ENCODE measurements around the gene KCNK4.

DNA sequence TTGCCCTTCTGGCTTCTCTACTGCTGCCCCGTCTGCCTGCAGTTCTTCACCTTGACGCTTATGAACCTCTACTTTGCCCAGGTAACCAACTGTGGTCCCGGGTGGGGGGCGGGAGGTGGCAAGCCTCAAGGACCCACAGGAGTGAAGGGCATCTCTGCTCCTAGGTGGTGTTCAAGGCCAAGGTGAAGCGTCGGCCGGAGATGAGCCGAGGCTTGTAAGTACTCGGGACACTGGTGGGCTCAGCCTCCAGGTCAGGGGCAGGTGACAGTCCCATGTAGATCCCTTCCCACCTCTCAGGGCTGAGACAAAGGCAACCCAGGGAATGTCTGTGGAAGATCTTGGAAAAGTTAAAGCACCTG is 4.3 kb upstream of the KCNK4 start:
- TF ChIP-seq, protein P1, sequence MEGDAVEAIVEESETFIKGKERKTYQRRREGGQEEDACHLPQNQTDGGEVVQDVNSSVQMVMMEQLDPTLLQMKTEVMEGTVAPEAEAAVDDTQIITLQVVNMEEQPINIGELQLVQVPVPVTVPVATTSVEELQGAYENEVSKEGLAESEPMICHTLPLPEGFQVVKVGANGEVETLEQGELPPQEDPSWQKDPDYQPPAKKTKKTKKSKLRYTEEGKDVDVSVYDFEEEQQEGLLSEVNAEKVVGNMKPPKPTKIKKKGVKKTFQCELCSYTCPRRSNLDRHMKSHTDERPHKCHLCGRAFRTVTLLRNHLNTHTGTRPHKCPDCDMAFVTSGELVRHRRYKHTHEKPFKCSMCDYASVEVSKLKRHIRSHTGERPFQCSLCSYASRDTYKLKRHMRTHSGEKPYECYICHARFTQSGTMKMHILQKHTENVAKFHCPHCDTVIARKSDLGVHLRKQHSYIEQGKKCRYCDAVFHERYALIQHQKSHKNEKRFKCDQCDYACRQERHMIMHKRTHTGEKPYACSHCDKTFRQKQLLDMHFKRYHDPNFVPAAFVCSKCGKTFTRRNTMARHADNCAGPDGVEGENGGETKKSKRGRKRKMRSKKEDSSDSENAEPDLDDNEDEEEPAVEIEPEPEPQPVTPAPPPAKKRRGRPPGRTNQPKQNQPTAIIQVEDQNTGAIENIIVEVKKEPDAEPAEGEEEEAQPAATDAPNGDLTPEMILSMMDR (IDR thresholded peaks at IDR 0.05), result no peak
- no peak for TF ChIP-seq POLR2A (IDR thresholded peaks at IDR 0.05)
